ENCODE measurements around the gene CDC45. TPM values are rescaled to one million over a fixed set of nuclear protein-coding genes. Genes with fewer than 3 reads are reported as not detected.

CDC45 gene
- total RNA-seq, 1 donor from 2014 or later = 50.7 TPM

- H3K4me3 ChIP-seq = no peak overlapping the region
- no peaks in the 10 kb centered on the region for H3K4me1 Mint-ChIP-seq
- no peak overlapping the region for H3K9ac ChIP-seq
- peaks cover 3% of the 10 kb centered on the region for H3F3A ChIP-seq (ENCODE audit: low read depth)
- no peak overlapping the region for H2AFZ ChIP-seq (replicated peaks)
- no peak overlapping the region for H3K4me3 Mint-ChIP-seq
- H3K27me3 ChIP-seq = no peaks in the 10 kb centered on the region
- H3K9me3 Mint-ChIP-seq = no peaks in the 10 kb centered on the region
- no peak overlapping the region for H3K4me2 ChIP-seq
- no peaks in the 10 kb centered on the region for H3K27me3 Mint-ChIP-seq (ENCODE audit: insufficient read depth, low read depth)
- DNase-seq (ENCODE audit: low spot score) = no peak
- H4K20me1 ChIP-seq (ENCODE audit: low read depth) = no peaks in the 10 kb centered on the region
- H3K36me3 ChIP-seq = no peaks in the 10 kb centered on the region
- no peaks in the 10 kb centered on the region for H3K79me2 ChIP-seq (ENCODE audit: low read depth)
- peaks cover 5% of the 10 kb centered on the region for H3K36me3 Mint-ChIP-seq
- no peaks in the 10 kb centered on the region for H3K4me1 ChIP-seq
- H3K27ac Mint-ChIP-seq = no peak overlapping the region
- no peak overlapping the region for H3K27ac ChIP-seq
- no peak for TF ChIP-seq EZH2phosphoT487 (IDR thresholded peaks at IDR 0.05)
- no peak for TF ChIP-seq EZH2 (IDR thresholded peaks at IDR 0.05)
- no peak for TF ChIP-seq CTCF (IDR thresholded peaks at IDR 0.05)
- no peaks in the 10 kb centered on the region for H3K9me3 ChIP-seq (ENCODE audit: low read depth)
Observed at GRCh38 chr22:19498866-19499190, 19.1 kb downstream of the CDC45 start.

DNA sequence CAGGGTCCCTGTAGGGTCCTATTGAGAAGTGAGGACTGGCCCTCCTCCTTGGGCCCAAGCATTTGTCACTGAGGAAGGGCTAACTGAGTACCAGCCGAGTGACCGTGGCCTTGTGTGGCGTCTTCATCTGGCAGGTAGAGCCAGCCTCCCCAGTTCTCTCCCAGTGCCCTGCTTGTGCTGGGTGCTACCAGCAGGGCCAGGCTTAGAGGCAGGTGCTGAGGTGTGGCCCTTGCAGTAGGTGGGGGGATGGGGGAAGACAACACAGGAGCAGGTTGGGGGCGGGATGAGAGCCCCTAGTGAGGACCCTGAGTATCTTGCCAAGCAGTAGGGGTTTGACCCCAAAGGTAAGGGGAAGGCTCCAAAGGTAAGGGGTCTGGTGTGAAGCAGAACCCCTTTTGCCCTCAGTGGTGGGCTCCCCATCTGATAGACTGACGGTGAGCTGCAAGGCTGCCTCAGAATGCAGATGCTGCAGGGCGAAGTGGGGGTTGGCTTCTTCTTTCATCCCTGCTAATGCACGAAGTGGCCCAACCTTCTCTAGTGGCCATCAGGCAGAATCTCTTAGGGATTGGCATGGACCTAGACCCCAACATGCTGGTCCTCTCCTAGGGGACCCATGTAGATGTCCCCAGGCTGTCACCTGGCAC lies 19.6 kb downstream of the CDC45 start:
- no peak for DNase-seq (ENCODE audit: low spot score)
- Histone ChIP-seq H3K4me3 (no peak overlapping the region), H3K4me1 (no peaks in the 10 kb centered on the region), H3K27ac (no peak overlapping the region), H3F3A (ENCODE audit: low read depth) (peaks cover 3% of the 10 kb centered on the region), H3K36me3 (no peaks in the 10 kb centered on the region), H3K79me2 (ENCODE audit: low read depth) (no peaks in the 10 kb centered on the region), H3K27me3 (no peaks in the 10 kb centered on the region), H4K20me1 (ENCODE audit: low read depth) (no peaks in the 10 kb centered on the region), H3K9me3 (ENCODE audit: low read depth) (no peaks in the 10 kb centered on the region), H2AFZ (replicated peaks) (no peak overlapping the region), H3K9ac (no peak overlapping the region), H3K4me2 (no peak overlapping the region)
- Mint-ChIP-seq H3K9me3 (no peaks in the 10 kb centered on the region), H3K27ac (no peak overlapping the region), H3K4me1 (no peaks in the 10 kb centered on the region), H3K4me3 (no peak overlapping the region), H3K27me3 (ENCODE audit: insufficient read depth, low read depth) (no peaks in the 10 kb centered on the region), H3K36me3 (peaks cover 5% of the 10 kb centered on the region)
- TF ChIP-seq EZH2phosphoT487 (IDR thresholded peaks at IDR 0.05) (no peak), CTCF (IDR thresholded peaks at IDR 0.05) (no peak), EZH2 (IDR thresholded peaks at IDR 0.05) (no peak)

GRCh38 chr22:19499880-19500242 lies 20.1 kb downstream of the CDC45 start:
- no peak overlapping the region for H3K27ac Mint-ChIP-seq
- no peaks in the 10 kb centered on the region for H3K4me1 Mint-ChIP-seq
- peaks cover 5% of the 10 kb centered on the region for H3K36me3 Mint-ChIP-seq
- Histone ChIP-seq H3K4me3 (no peak overlapping the region), H3K27ac (no peak overlapping the region), H3K9ac (no peak overlapping the region), H3K79me2 (ENCODE audit: low read depth) (no peaks in the 10 kb centered on the region), H3K4me2 (no peak overlapping the region), H2AFZ (replicated peaks) (no peak overlapping the region), H3K9me3 (ENCODE audit: low read depth) (no peaks in the 10 kb centered on the region), H4K20me1 (ENCODE audit: low read depth) (no peaks in the 10 kb centered on the region), H3K4me1 (no peaks in the 10 kb centered on the region), H3K27me3 (no peaks in the 10 kb centered on the region), H3F3A (ENCODE audit: low read depth) (peaks cover 3% of the 10 kb centered on the region), H3K36me3 (no peaks in the 10 kb centered on the region)
- no peaks in the 10 kb centered on the region for H3K27me3 Mint-ChIP-seq (ENCODE audit: insufficient read depth, low read depth)
- H3K9me3 Mint-ChIP-seq = no peaks in the 10 kb centered on the region
- TF ChIP-seq EZH2 (IDR thresholded peaks at IDR 0.05) = no peak
- no peak for TF ChIP-seq CTCF (IDR thresholded peaks at IDR 0.05)
- TF ChIP-seq EZH2phosphoT487 (IDR thresholded peaks at IDR 0.05) = no peak
- H3K4me3 Mint-ChIP-seq = no peak overlapping the region
- no peak for DNase-seq (ENCODE audit: low spot score)

Data from neural progenitor cell (in vitro differentiated cells).